Measurements from ENCODE around the gene VPS37B.
"Not testable (repeated sequence)": the region's sequence is repeated elsewhere in the genome, so short reads cannot be mapped to it uniquely, and the experiment has no call there.

Gene VPS37B

DNA sequence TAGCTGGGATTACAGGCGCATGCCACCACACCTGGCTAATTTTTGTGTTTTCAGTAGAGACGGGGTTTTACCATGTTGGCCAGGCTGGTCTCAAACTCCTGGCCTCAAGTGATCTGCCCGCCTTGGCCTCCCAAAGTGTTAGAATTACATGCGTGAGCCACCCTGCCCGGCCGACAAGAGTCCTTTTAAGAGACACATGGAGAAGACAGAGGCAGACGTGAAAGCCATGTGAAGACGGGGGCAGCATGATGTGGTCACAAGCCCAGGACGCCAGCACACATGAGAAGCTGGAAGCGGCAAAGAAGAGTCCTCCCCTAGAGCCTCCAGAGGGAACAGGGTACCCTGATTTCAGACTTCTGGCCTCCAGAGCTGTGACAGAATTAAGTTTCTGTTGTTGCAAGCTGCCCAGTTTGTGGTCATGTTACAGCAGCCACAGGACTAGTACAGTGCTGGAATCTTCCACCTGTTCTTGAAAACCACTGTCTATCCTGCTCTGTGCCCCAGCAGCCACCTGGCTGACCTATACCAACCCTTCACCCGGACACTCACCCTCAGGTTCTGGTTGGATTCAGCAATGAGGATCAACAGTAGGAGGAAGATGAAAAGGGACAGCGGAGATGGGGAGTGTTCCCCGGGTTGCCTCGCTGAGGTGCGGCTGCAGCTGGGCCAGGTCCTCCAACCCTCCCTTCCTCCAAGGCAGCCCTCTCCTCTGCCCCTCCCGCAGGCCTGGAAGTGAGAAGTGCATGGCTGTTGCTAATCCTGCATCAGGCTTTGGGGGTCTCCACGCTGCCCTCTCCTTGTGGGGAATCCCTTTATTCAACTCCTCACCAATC is 16.9 kb downstream of the VPS37B start:
- DNase-seq, result no peak
- Histone ChIP-seq H3K27me3 (no peaks in the 10 kb centered on the region), H3K4me1 (no peaks in the 10 kb centered on the region), H3K36me3 (peaks cover 2% of the 10 kb centered on the region; the same call in 1 of the 2 replicates), H3K9me3 (no peaks in the 10 kb centered on the region), H3K4me3 (ENCODE audit: low read depth, low read length) (no peak overlapping the region)
- no peak for TF ChIP-seq CTCF (IDR thresholded peaks at IDR 0.05; ENCODE audit: low read depth, low read length)

DNA sequence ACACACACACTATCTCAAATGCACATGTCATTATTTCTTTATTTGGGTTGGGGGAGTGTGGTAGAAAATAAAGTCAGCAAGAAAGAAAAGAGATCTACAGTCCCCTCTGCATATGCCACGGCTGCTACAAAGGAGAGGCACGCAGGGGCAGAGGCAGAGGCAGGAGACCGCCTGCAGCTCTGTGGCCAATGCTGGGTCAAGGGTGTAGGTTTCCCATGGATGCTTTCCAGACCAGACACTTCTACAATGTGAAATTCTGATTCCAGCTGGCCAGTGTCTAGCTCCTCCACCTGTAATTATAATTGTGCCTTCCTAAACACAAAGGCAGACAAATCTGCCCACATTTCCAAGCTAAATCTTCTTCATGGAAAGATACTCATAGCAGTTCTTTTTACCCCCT is 19.2 kb downstream of the VPS37B start:
- no peak for DNase-seq
- H3K9me3 ChIP-seq, result no peaks in the 10 kb centered on the region
- H3K4me1 ChIP-seq, result peaks cover 16% of the 10 kb centered on the region
- no peak overlapping the region for H3K4me3 ChIP-seq (ENCODE audit: low read depth, low read length)
- TF ChIP-seq CTCF (IDR thresholded peaks at IDR 0.05; ENCODE audit: low read depth, low read length), result no peak
- no peaks in the 10 kb centered on the region for H3K27me3 ChIP-seq
- H3K36me3 ChIP-seq, result peaks cover 2% of the 10 kb centered on the region; the same call in 1 of the 2 replicates

DNA sequence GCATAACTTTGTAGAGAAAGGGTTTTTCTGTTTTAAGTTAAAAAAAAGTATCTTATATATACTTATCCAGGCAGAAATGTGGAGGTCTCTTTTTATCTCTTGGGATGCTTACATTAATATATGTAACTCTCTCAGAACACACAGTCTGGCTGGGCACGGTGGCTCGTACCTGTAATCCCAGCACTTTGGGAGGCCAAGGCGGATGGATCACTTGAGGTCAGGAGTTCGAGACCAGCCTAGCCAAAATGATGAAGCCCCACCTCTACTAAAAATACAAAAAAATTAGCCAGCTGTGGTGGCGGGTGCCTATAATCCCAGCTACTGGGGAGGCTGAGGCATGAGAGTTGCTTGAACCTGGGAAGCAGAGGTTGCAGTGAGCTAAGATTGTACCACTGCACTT is 19.6 kb downstream of the VPS37B start:
- DNase-seq, H3K9me3 ChIP-seq: not testable (repeated sequence)
- H3K4me1 ChIP-seq, result peaks cover 21% of the 10 kb centered on the region

GRCh38 chr12:122875590-122876220 is 20.2 kb downstream of the VPS37B start:
- TF ChIP-seq CTCF (IDR thresholded peaks at IDR 0.05; ENCODE audit: low read depth, low read length), result no peak
- H3K4me1 ChIP-seq, result peaks cover 25% of the 10 kb centered on the region
- no peak overlapping the region for H3K4me3 ChIP-seq (ENCODE audit: low read depth, low read length)
- DNase-seq, result no peak
- no peaks in the 10 kb centered on the region for H3K27me3 ChIP-seq
- no peaks in the 10 kb centered on the region for H3K9me3 ChIP-seq
- peaks cover 6% of the 10 kb centered on the region for H3K36me3 ChIP-seq

More for the DNA sequence above, 19.6 kb downstream of the VPS37B start:
- not testable (repeated sequence) for H3K4me3 ChIP-seq (ENCODE audit: low read depth, low read length); H3K27me3 ChIP-seq; H3K36me3 ChIP-seq

DNA sequence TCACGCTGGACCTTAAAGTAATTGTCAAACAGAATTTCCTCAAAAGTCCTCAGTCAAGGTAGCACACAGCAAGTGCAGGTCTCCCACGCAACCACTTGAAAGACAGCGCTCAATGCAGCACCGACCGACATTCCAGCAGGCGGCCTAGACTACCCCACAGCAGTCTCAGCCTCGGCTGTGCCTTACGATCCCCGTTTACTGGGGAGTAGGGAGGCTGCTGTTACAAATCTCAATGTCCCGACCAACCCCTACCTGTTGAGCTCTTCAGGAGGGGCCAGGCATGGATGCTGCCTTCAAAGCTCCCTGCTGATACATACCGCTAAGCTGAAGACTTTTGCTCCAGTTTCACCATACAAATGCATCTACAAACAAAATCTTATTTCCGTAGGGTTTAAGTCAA is 21.8 kb downstream of the VPS37B start:
- no peaks in the 10 kb centered on the region for H3K27me3 ChIP-seq

DNA sequence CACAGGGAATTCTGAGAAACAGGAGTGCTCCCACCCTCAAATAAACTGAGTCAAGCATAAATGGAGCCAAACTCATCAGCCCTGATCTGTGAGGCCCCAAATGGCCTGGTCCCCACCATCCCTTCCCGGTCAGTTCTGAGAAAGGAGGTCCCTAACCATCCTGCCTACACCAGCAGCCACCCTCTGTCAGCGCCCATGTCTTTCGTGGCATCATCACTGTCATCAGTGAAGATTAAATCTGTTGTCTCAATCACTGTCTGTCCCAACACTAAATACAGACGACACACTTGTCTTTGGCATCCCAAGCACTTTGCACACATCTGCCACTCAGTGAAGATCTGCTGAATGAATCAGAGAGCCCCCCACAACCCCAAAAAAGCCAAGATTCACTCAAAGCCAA is 22.4 kb downstream of the VPS37B start:
- peaks cover 20% of the 10 kb centered on the region for H3K36me3 ChIP-seq
- H3K4me1 ChIP-seq, result peaks cover 25% of the 10 kb centered on the region
- no peaks in the 10 kb centered on the region for H3K9me3 ChIP-seq
- no peak for TF ChIP-seq CTCF (IDR thresholded peaks at IDR 0.05; ENCODE audit: low read depth, low read length)
- no peaks in the 10 kb centered on the region for H3K27me3 ChIP-seq
- no peak overlapping the region for H3K4me3 ChIP-seq (ENCODE audit: low read depth, low read length)
- DNase-seq, result no peak

More for the DNA sequence above, 21.8 kb downstream of the VPS37B start:
- H3K36me3 ChIP-seq, result peaks cover 16% of the 10 kb centered on the region
- no peak for DNase-seq
- H3K9me3 ChIP-seq, result no peaks in the 10 kb centered on the region
- no peak overlapping the region for H3K4me3 ChIP-seq (ENCODE audit: low read depth, low read length)
- peaks cover 25% of the 10 kb centered on the region for H3K4me1 ChIP-seq
- TF ChIP-seq CTCF (IDR thresholded peaks at IDR 0.05; ENCODE audit: low read depth, low read length), result no peak

All from BE2C (cell line).